IPS-20b (cell line): ENCODE data around the gene SLC1A5.
"Not testable (repeated sequence)": the region's sequence is repeated elsewhere in the genome, so short reads cannot be mapped to it uniquely, and the experiment has no call there.

Experiments
- H3K27ac ChIP-seq: one replicate; pipeline ENCODE4 v1.5.1; 2013; ENCODE audit warnings: low read length
- H3K27me3 ChIP-seq: 2 replicates; pipeline ENCODE4 v1.6.1; 2013; ENCODE audit warnings: mild to moderate bottlenecking, low read length, inconsistent platforms; ENCODE audit not compliant: insufficient read depth
- H3K36me3 ChIP-seq: 2 replicates; pipeline ENCODE4 v1.6.1; 2013; ENCODE audit warnings: low read depth, mild to moderate bottlenecking, inconsistent platforms, low read length, moderate library complexity; ENCODE audit not compliant: insufficient read depth
- H3K4me1 ChIP-seq: 2 replicates; pipeline ENCODE4 v1.6.1; 2013; ENCODE audit warnings: mild to moderate bottlenecking, control low read depth, inconsistent platforms, low read length, moderate library complexity; ENCODE audit not compliant: insufficient read depth
- H3K4me3 ChIP-seq: 2 replicates; pipeline ENCODE4 v1.5.1; 2013; ENCODE audit warnings: mild to moderate bottlenecking, low read length, inconsistent platforms
- H3K9ac ChIP-seq: 2 replicates; pipeline ENCODE4 v1.6.1; 2013; ENCODE audit warnings: low read depth, mild to moderate bottlenecking, inconsistent platforms, low read length, moderate library complexity
- H3K9me3 ChIP-seq: 2 replicates; pipeline ENCODE4 v1.6.1; 2013; ENCODE audit warnings: mild to moderate bottlenecking, low read depth, low read length, inconsistent platforms; ENCODE audit not compliant: insufficient read depth

SLC1A5 gene

DNA sequence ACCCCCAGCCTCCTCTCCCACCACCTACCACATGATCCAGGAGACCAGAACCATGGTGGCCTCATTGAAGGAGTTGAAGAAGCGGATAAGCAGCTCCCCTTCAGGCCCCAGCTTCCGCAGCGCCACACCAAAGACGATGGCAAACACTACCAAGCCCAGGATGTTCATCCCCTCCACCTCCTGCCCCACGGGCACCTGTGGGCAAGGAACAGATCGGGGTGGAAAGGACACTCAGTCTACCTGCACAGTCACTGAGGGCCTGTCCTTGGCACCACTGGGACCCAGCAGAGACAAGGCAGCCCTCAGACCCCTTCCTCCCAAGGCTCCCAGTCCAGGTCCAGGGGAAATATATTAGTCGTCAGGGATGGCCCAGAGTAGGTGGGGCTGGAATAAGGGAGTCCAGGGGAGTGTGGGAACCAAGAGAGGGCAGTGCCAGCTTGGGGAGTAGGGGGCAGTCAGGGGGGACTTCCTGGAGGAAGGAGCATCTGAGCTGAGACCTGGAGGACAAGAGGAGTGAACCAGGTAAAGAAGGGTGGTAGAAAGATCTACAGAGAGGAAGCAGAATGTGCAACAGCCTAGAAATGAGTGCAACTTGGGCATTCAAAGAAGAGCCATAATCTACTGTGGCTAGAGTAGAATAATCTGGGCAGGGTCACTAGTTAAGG lies 5.9 kb downstream of the SLC1A5 start:
- Histone ChIP-seq H3K9me3 (no peaks in the 10 kb centered on the region), H3K4me1 (peaks cover 13% of the 10 kb centered on the region; the same call in 1 of the 2 replicates), H3K36me3 (peaks cover 82% of the 10 kb centered on the region), H3K27me3 (no peaks in the 10 kb centered on the region), H3K4me3 (no peak overlapping the region), H3K9ac (no peak overlapping the region), H3K27ac (no peak overlapping the region)

DNA sequence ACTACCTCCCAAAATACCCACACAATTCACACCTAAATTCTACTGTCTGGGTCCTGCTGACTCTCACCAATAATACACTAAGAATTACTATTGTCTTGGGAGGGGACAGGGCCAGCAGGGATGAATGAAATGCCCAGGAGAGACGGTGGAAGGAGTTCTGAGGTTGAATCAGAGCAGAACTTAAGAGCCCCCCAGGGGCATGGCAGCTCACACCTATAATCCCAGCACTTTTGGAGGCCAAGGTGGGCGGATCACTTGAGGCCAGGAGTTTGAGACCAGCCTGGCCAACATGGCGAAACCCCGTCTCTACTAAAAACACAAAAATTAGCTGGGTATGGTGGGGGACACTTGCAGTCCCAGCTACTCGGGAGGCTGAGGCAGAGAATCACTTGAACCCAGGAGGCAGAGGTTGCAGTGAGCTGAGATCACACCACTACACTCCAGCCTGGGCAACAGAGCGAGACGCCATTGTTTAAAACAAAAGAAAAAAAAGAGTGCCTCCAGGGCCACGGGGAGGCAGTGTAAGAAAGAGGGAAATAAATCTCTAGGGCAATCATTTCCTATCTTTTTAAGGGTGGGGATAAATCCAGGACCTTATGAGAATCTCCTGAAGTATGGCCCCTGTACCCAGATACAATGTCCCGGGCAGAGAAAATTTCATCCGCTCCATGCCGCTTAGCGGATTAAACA lies 10.3 kb downstream of the SLC1A5 start:
- H3K4me1 ChIP-seq, H3K9ac ChIP-seq, H3K4me3 ChIP-seq, H3K27me3 ChIP-seq, H3K27ac ChIP-seq, H3K9me3 ChIP-seq: not testable (repeated sequence)
- peaks cover 85% of the 10 kb centered on the region for H3K36me3 ChIP-seq

DNA sequence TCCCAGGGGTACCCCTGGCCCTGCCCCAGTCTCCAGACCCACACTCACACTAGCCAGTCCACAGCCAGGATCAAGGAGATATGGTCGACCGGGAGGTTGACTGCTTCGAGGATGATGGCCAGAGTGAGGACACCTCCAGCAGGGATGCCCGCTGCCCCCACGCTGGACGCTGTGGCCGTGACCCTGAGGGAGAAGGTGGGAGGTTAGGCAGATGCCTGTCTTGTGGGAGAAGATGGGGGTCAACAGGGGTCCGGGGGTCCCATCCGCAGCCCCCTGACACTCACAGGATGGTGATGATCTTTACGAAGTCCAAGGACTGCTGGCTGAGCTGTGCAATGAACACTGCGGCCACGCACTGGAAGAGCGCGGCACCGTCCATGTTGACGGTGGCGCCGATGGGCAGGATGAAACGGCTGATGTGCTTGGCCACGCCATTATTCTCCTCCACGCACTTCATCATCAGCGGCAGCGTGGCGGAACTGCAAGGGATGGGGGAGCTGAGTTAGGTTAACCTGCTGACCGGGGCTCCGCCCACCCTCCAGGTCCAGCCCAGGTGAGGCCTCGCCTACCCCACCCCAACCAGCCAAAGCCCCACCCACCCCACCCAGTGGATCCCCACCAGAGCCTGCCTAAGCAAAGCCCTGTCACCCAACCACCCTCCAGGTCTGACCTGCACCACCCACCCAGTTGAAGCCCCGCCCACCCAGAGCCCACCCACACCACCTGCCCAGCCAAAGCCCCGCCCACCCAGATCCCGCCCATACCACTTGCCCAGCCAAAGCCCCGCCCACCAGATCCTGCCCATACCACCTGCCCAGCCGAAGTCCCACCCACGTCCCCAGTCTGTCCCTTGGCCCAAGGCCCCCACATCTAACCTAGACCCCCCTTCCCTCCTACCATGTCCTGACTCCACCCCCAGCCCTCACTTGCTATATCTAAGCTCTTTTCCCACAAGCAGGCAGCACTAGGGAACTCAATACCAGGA lies 11.2 kb downstream of the SLC1A5 start:
- Histone ChIP-seq H3K36me3 (peaks cover 76% of the 10 kb centered on the region), H3K27ac (no peak overlapping the region), H3K27me3 (no peaks in the 10 kb centered on the region), H3K9me3 (no peaks in the 10 kb centered on the region), H3K4me3 (no peak overlapping the region), H3K9ac (no peak overlapping the region), H3K4me1 (no peaks in the 10 kb centered on the region)

DNA sequence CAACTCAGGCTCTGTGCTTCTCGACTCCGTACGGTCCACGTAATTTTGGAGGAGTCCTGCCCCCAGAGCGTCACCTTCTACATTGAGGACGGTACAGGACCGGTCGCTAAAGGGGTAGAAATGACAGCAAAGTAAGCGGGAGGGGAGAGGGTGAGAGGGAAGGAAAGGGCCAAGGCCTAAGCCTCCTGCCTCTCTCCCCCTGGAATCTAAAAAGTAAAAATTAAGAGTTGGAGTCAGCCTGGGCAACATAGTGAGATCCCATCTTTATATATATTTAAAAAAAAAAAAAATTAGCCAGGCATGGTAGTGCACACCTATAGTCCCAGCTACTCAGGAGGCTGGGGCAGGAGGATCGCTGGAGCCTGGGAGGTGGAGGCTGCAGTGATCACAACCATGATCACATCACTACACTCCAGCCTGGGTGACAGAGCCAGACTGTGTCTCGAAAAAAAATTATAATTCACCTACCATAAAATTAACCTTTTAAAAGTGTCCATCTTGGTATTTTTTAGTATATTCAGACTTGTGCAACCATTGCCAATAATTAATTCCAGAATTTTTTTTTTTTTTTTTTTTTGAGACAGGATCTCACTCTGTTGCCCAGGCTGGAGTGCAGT lies 12.6 kb downstream of the SLC1A5 start:
- H3K27ac ChIP-seq, result no peak overlapping the region
- no peaks in the 10 kb centered on the region for H3K9me3 ChIP-seq
- H3K36me3 ChIP-seq, result peaks cover 61% of the 10 kb centered on the region
- H3K4me3 ChIP-seq, result no peak overlapping the region
- H3K4me1 ChIP-seq, result no peaks in the 10 kb centered on the region
- no peak overlapping the region for H3K9ac ChIP-seq
- no peaks in the 10 kb centered on the region for H3K27me3 ChIP-seq

DNA sequence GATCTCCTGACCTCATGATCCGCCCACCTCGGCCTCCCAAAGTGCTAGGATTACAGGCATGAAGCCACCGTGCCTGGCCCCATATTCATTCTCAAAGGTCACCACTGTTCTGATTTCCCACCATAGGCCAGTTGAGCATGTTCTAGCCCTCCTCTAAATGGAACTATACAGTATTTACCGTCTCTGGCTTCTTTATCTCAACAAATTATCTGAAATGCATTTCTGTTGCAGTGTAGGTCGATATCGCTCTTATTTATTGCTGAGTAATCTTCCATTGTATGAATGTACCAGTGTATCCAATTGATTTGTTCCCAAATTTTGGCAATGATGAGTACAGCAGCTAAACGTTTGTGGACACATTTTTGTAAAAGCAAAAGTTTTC lies 15.4 kb downstream of the SLC1A5 start:
- H3K9me3 ChIP-seq, result no peaks in the 10 kb centered on the region
- H3K36me3 ChIP-seq, result peaks cover 34% of the 10 kb centered on the region
- H3K4me1 ChIP-seq, result no peaks in the 10 kb centered on the region
- no peak overlapping the region for H3K9ac ChIP-seq
- no peak overlapping the region for H3K4me3 ChIP-seq
- no peak overlapping the region for H3K27ac ChIP-seq
- no peaks in the 10 kb centered on the region for H3K27me3 ChIP-seq

DNA sequence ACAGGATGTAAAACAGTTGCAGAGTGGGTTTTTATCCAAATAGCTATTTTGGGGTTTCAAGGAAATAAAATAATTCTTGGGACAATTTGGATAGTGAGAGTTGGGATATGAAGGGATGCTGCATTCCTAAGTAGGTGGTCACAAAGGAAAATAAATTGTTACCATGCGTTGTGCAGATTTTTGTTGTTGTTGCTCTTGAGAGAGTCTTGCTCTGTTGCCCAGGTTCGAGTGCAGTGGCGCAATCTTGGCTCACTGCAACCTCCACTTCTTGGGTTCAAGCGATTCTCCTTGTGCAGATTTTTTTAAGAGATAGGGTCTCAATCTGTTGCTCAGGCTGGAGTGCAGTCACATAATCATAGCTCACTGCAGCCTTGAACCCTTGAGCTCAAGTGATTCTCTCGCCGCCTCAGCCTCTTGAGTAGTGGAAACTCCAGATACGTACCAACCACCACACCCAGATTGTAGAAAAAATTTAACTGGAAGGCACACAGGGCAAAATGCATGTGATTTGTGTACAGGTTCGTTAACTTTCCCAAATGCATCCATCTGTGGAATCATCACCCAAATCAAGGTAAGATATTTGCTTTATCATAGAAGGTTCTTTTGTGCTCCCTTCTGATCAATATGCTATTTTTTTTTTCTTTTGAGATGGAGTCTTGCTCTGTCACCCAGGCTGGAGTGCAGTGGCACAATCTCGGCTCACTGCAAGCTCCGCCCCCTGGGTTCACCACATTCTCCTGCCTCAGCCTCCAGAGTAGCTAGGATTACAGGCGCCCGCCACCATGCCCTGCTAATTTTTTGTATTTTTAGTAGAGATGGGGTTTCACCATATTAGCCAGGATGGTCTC lies 16.0 kb downstream of the SLC1A5 start:
- no peaks in the 10 kb centered on the region for H3K27me3 ChIP-seq
- no peak overlapping the region for H3K4me3 ChIP-seq
- H3K9ac ChIP-seq, result no peak overlapping the region
- no peaks in the 10 kb centered on the region for H3K9me3 ChIP-seq
- no peaks in the 10 kb centered on the region for H3K4me1 ChIP-seq
- no peak overlapping the region for H3K27ac ChIP-seq
- H3K36me3 ChIP-seq, result peaks cover 29% of the 10 kb centered on the region

DNA sequence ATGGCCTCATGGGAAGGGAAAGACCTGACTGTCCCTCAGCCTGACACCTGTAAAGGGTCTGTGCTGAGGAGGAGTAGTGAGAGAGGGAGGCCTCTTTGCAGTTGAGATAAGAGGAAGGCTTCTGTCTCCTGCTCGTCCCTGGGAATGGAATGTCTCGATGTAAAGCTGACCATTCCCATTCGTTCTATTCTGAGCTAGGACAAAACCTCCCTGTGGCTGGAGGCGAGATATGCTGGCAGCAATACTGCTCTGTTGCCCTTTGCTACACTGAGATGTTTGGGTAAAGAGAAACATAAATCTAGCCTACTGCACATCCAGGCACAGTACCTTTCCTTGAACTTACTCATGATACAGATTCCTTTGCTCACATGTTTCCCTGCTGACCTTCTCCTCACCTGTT lies 19.6 kb downstream of the SLC1A5 start:
- not testable (repeated sequence) for H3K36me3 ChIP-seq, H3K9ac ChIP-seq, H3K27me3 ChIP-seq, H3K4me1 ChIP-seq, H3K9me3 ChIP-seq, H3K27ac ChIP-seq, H3K4me3 ChIP-seq

DNA sequence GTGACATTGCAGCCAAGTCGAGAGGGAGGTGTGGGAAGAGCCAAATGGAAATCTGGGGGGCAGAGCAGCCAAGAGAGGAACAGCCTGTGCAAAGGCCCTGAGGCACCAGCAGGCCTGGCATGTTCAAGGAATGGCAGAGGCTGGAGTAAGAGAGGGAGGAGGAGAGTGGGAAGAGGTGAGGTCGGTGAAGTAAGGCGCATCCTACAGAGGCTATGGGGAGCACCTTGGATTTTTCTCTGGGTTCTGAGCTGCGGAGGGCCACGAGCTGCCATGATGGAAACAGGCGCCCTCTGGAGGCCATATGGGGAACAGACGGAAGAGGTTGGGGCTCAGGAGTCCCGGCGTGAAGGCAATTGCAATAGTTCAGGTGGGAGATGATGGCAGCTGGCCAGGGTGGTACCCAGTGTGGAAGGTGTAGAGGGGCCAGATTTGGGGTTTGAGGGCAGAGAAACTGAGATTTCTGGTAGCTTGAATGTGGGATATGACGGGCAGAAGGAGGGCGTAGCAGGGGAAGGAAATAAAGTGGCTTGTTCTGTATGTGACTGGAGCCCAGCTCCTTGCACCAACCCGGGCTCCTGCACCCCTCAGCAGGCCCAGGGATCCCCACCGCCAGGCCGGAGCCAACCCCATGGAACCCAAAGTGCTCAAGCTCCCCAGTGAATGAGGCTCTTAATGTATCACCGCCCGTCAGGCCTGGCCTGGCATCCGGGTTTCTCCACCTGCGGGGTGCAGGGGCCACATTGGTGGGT lies 21.7 kb downstream of the SLC1A5 start:
- H3K27me3 ChIP-seq, result no peaks in the 10 kb centered on the region
- H3K36me3 ChIP-seq, result no peaks in the 10 kb centered on the region
- no peak overlapping the region for H3K4me3 ChIP-seq
- H3K4me1 ChIP-seq, result no peaks in the 10 kb centered on the region
- no peaks in the 10 kb centered on the region for H3K9me3 ChIP-seq
- no peak overlapping the region for H3K9ac ChIP-seq
- H3K27ac ChIP-seq, result no peak overlapping the region

DNA sequence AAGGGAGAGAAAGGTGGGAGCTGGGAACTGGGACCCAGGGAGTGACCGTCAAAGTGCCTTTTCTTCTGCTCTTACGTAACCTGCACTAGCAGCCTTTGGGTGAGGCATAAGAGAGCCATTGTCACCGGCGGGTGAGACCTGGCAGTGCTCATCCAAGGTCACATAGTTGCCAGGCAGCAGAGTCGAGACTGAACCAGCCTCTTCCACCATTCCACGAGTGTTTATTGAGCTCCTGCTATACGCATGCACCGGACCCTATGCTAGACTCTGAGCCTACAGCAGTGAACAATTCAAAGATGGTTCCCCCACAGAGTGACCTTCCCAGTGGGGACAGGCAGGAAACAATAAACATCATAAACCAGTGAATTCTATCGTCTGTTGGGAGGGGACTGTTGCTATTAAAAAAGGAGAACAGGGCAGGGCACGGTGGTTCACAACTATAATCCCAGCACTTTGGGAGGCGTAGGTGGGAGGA lies 23.5 kb downstream of the SLC1A5 start:
- Histone ChIP-seq H3K36me3 (no peaks in the 10 kb centered on the region), H3K27ac (no peak overlapping the region), H3K9ac (no peak overlapping the region), H3K27me3 (no peaks in the 10 kb centered on the region), H3K4me3 (no peak overlapping the region), H3K4me1 (peaks cover 3% of the 10 kb centered on the region; the same call in 1 of the 2 replicates), H3K9me3 (no peaks in the 10 kb centered on the region)

DNA sequence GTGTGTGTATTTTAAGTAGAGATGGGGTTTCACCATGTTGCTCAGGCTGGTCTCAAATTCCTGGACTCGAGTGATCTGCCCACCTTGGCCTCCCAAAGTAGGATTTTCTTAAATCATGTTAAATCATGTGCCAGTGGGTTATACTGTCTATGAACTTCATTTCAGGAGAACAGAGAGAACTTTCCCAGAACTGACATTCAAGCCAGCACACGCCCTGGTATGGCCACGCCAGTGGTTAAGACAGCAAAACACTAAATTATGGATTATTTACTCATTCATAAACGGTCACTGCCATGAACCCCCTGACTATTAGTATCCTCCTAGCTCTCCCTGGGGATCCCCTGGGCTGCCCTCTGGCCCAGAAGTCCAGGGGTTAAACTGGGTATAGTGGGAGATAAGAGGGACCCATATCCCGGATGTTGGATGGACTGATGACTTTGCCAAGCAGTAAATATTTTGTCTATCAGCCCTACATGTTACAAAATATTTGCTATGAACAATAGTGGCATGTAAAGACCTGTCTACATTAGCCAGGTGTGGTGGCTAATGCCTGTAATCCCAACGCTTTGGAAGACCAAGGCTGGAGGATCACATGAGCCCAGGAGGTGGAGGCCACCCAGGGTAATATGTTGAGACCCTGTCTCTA lies 26.0 kb downstream of the SLC1A5 start:
- H3K9ac ChIP-seq, result no peak overlapping the region
- no peak overlapping the region for H3K27ac ChIP-seq
- H3K4me1 ChIP-seq, result peaks cover 7% of the 10 kb centered on the region; the same call in 1 of the 2 replicates
- H3K4me3 ChIP-seq, result no peak overlapping the region
- H3K27me3 ChIP-seq, result no peaks in the 10 kb centered on the region
- peaks cover 8% of the 10 kb centered on the region; the same call in 1 of the 2 replicates for H3K36me3 ChIP-seq
- H3K9me3 ChIP-seq, result no peaks in the 10 kb centered on the region
